Stimulated activated CD8-positive, alpha-beta memory T cell treated with anti-CD3 and anti-CD28 coated beads, Interleukin-7, amount 100 ng/mL, for 4 hours (primary cell): ENCODE results near the gene ARAF.
A peak's percentile ranks its signal among the peaks of the same experiment; 100 is the strongest.
"Not testable (repeated sequence)": the region's sequence is repeated elsewhere in the genome, so short reads cannot be mapped to it uniquely, and the experiment has no call there.

ENCODE experiments used
- DNase-seq, 2 donors: peaks; one replicate each; pipeline ENCODE4 v3.0.0-alpha.2; 2020; ENCODE audit warnings: low read depth in 2 of 2

ARAF gene

DNA sequence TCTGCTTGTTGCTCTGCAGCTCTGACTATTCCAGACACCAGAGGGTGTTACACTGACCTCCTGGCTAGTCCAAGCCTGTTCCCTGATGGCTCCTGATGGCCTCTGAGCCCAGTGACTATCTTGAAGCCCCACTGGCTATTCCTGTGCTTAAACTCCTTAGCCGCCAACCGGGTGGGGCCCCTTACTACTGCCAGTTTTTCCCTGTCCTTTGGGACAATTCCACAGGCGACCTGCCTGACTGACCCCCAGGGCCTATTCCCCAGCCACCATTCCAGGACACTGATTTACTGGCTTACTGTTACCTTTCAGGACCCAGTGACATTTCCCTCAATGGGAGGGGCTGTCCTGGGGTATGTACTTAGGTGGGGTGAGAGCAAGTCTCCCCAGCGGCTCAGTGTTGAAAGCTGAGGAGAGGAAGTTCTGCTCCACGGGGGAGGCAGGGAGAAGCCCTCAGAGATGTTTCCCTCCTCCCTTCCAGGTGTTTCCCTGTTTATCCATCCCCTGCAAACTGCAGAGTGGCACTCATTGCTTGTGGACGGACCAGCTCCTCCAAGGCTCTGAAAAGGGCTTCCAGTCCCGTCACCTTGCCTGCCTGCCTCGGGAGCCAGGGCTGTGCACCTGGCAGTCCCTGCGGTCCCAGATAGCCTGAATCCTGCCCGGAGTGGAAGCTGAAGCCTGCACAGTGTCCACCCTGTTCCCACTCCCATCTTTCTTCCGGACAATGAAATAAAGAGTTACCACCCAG lies 25.2 kb downstream of the ARAF start:
- DNase-seq, result no peak

DNA sequence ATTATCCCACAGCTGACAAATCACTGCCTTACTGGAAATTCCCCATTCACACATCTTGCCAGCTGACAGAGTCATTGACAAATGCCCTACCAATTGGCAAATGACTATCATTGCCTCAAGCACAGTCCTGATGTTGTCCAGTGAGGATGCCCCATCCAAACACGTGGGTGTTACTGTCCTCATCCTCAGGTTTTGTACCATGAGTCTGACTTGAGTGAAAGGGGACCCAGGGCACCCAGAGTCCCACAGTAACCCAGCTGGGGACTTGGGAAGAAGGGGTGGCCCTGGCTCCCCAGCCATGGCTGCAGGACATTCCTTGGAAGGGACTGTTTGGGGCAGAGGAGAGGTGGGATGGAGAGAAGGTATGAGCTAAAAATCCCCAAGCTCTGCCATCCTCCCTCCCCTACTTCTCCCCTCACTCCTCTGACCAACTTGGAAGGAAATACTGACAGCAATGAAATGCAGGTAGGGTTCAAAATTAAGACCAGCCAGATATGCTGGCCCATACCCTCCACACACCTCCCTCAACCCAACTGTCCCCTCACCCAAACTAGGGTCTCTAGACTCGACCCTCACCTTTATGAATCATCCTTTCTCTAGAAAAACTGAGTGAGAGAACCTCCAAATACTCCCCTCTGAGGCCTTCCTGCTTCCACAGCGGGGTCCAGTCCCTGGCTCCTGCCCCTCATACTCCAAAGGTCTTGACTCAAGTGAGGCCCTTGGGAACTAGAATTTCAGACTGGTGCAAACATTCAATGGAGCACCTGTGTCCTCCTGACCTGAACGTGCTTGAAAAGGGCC lies 26.3 kb downstream of the ARAF start:
- DNase-seq, result no peak

DNA sequence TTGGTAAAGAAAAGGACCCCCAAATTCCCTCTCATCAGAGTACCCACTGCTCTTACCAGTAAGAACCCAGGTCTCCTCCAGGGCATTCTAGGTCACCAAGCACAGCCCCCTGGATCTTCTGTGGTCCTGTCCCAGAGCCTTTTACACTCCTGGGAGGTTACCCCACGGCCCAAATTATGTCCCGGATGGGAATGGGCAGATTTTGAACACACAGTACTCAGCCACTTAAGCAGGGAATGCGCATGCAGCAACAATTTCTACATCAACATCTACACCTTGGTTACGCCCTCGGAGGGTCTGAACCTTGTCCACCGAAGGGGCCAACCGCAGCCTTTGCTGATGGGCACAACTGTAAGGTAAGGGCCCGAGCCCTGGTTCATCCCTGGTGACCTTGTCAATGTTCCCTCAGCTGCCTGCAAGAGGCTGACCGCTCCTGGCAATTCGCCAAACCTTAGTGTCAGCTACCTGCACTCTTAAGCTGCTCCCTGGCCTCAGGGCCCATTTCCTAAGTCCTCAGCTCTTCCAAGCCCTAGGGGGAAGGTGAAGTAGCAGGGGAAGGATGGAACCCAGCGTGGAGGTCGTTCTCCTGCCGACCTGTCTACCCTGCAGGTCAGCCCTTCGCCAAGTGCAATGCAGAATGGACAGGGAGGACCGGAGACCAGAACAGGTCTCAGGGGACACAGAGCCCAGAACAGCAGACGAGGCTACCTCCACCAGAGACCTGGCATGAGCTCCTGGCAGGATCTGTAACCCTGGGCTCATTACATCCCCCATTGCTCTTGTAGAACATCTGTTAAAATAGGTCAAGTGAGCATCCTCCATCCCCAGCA lies 27.1 kb downstream of the ARAF start:
- no peak for DNase-seq

DNA sequence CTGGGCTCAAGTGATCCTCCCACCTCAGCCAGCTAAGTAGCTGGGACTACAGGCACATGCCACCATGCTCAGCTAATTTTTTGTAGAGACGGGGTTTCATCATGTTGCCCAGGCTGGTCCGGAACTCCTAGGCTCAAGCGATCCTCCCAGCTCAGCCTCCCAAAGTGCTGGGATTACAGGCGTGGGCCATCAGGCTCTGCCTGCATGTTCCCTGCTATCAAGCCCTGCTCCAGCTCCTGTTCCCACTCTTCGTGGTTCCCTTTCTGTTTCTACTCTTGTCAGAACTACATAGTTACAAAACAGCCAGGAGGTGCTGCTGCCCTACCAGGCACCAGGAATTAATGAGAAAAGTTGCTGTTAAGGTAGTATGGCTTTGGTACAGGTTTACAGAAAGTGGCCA lies 30.0 kb downstream of the ARAF start:
- DNase-seq, result no peak

DNA sequence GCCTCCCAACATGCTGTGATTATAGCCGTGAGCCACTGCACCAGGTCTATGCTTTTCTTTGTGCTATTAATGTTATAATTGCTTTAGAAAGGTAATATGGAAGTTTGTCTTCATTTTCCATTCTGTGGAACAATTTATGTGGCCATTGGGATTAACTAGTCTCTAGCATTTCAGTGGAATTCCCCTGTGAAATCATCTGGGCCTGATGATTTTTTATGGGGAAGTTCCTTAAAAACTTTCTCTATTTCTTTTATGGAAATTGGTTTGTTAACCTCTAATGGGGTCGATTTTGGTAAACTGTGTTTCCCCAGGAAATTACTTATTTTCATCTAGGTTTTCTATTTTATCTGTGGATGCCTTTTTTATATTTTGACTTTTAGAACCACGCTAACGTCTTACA lies 32.5 kb downstream of the ARAF start:
- no peak for DNase-seq

DNA sequence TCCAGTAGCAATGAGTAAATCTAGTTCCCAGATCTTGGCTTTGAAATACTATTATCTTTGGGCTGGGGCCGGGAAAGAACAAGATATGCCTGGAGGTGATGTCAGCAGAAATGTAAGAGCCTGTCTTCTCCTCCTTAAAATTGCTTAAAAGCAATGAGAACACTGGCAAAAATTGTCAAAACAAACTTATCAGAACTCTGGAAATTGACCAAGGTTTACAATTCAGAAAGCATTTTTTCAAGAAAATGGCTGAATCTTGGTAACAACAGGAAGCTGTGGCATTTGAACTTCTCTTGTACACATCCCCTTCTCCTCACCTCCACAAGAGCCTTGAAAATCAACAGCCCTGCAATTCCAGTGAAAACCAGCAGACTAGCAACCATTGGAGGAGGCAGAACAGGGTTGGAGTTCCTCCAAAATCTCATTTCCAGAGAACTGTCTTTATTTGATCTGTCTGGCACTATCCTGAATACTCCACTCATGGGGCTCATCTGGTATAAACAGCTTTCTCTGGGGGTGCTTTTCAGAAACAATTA lies 34.8 kb downstream of the ARAF start:
- no peak for DNase-seq

DNA sequence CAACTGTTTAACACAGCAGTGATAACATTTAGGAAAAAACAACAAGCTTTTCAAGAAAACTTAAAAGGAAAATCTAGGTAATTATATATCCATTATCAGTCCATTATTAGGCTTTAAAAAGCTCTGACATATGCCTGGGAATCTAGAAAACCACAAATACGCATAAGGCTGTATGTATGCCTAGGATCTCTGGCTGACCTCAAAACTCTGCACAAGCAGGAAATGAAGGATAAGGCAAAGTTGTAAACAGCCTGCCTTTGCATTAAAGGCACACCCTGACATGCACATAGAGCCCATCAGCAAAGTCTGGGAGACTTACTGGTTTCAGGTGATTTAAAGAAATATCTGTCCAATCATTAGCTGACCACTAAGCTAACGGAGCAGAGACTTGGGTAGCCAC lies 35.3 kb downstream of the ARAF start:
- no peak for DNase-seq

DNA sequence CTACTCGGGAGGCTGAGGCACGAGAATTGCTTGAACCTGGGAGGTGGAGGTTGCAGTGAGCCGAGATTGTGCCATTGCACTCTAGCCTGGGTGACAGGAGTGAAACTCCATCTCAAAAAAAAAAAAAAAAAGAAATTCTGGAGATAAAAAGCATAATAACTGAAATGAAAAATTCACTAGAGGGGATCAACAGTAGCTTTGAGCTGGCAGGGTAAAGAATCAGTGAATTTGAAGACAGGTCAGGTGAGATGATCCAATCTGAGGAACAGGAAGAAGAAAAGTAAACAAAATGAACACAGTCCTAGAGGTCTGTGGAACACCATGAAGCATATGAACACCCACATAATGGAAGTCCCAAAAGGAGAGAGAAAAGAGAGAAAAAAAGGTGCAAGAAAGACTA lies 36.2 kb downstream of the ARAF start:
- no peak for DNase-seq

DNA sequence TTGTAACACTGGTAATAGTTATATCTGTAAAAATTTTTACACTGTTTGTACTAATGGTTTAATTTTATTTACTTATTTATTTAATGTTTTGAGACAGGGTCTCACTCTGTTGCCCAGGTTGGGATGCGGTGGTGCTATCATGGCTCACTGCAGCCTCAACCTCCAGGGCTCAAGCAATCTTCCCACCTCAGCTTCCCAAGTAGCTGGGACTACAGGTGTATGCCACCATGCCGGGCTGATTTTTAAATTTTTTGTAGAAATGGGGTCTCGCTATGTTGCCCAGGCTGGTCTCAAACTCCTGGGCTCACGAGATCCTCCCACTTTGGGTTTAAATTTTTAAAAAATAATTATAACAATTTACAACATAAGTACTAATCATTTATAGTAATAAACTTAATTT lies 42.1 kb downstream of the ARAF start:
- not testable (repeated sequence) for DNase-seq

DNA sequence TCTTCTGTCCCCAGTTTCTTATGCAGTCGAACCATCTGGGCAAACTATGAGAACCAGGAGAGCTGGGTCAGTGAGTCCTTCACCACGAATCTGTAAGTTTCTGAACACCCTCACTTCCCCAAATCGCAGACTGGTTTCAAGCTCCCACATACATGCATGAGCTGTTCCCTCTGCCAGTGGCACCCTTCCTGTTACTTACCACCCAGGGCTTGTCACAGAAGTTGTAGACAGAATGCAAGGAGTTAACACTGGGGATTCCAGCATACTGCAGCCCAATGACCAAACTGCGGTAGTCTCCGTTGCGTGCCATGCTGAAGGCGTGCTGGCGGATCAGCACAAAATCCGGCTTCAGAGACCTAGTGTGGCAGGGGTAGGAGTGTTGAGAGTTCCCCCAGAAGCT lies 44.0 kb downstream of the ARAF start:
- DNase-seq, result no peak

DNA sequence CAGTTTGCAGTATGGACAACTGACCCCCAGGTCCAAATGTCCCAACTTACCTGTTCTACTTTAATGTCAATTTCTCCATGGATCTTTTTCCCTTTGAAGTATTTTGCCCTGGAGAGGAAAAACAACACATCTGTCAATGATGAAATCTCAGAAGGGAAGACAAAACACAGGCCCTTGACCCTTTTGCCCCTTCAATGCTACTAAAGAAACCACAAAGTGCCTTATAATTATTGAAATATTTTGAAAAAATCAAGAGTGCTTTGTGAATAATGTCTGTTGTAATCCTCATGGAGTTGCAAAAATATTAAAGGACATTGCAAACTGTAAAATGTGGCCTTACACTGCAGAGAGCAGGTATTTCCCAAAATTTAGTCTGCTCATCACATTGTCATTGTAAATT lies 46.1 kb downstream of the ARAF start:
- no peak for DNase-seq

DNA sequence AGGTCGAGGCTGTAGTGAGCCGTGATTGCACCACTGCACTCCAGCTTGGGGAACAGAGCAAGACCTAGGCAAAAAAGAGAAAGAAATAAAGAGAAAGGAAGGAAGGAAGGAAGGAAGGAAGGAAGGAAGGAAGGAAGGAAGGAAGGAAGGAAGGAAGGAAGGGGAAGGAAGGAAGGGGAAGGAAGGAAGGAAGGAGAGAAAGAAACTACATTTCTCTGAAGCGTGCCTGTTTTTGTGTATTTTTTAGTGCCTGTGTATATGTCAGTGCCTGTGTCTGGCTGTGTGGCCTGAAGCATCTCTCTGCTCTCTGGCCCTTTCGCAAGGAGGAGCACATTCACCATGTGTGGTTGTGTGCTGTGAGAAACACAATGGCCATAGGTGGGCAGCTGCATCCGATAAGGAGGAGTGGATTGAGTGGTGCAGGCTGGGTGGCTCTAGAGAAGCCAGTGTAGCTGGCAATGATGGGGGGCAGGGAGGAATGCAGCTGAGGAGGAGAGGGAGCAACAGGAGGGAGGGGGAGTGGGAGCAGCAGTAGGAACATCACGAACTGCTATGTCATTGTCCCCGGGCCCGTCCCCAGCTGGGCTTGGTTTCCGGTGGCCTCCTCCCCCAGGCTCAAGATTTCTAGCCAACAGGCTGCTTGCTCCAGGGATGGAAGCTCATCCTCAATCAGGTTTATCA lies 47.3 kb downstream of the ARAF start:
- DNase-seq, result no peak

DNA sequence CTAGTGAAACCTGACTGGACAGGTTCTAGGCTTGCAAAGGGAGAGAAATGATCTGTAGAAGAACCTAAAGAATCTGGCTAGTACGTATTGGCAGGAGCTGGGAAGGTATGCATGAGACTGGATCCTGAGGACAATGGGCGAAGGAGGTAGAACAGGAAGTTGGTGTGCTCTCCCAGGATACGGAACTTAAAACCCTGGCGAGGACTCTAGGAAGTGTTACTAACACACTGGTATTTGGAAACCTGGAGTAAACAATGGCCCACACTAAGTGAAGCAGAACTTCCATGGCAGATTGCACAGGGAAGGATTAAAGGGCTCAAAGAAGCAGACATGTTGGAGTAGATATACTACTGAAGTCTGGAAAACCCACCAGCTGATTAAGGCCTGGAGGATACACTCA lies 49.5 kb downstream of the ARAF start:
- DNase-seq, result no peak

DNA sequence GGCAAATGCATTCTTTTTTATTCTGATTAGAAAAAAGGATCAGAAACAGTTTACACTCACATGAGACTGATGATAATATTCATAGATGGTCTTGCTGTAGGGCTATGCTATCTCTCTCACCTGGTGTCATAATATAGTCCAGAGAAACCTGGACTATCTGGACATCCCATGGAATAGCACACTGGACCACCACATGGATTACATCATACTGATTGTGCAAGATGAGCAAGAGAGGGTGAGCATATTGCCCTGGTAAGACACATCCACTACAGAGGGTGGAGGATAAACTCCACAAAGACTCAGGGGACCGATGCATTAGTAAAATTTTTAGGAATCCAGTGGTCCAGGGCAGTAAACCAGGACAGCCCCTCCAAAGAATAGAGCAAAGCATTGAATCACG lies 50.5 kb downstream of the ARAF start:
- no peak for DNase-seq

DNA sequence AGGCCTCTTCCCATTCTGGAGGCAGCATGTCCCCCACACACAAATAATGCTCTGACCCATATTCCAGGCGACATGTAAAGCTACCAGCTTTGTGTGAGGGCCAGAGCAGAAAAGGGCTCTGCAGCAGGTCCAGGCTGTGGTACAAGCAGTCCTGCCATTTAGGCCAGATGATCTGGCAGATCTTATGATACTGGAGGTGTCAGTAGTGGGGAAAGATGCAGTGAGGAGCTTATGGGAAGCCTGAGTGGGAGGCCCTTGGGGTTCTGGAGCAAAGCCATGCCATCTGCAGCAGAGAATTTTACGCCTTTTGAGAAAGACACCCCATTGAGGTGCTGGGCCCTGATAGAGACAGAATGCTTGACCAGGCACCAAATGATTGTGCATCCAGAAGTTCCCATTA lies 50.9 kb downstream of the ARAF start:
- DNase-seq, result no peak

DNA sequence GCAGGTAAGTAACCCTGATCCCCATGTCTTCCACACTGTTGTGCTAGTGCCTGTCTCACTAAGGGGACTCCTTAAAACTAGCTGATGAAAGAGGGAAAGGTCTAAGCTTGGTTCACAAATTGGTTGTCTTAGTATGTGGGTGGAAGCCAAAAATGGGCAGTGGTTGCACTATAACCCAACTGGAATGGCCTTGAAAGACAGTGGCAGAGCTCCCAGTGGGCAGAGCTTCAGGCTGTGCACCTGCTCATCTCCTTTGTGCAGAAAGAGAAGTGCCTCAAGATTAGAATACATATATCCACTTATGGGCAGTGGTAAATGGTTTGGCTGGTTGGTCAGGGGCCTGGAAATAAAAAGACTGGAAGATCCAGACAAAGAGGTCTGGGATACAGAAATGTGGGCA lies 51.4 kb downstream of the ARAF start:
- DNase-seq, result no peak

DNA sequence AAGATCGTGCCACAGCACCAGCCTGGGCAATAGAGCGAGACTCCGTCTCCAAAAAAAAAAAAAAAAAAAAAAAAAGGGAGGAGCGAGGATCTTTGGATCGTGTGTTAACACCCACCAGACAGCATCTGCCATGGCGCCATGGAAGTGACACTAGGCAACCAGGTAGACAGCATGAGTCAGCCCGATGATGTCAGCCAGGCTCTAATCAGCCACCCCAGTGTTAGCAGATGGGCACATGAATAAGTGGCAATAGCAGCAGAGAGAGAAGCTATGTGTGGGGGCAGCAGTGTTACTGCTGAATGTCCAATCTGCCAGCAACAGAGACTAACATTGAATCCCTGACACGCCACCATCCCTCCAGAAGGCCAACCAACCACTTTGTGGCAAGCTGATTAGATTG lies 52.1 kb downstream of the ARAF start:
- no peak for DNase-seq

DNA sequence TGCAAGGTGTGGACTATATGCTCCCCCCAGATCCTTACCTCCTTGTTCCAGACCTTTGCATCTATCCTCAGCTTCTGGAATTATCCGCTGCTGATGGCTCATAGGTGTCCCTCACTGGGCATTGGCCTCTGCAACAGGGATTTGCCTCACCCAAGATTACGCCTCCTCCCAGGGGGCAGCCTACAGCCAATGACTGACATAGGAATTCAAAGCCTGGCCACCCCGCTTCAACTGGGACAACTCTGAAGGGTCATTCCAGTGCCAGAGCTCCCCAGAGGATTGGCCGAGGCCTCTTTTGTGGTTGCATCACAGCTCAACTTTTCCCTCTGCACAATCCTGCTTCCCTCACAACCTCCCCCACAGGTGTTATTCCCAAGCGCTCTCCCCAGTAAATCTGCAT lies 53.6 kb downstream of the ARAF start:
- no peak for DNase-seq

DNA sequence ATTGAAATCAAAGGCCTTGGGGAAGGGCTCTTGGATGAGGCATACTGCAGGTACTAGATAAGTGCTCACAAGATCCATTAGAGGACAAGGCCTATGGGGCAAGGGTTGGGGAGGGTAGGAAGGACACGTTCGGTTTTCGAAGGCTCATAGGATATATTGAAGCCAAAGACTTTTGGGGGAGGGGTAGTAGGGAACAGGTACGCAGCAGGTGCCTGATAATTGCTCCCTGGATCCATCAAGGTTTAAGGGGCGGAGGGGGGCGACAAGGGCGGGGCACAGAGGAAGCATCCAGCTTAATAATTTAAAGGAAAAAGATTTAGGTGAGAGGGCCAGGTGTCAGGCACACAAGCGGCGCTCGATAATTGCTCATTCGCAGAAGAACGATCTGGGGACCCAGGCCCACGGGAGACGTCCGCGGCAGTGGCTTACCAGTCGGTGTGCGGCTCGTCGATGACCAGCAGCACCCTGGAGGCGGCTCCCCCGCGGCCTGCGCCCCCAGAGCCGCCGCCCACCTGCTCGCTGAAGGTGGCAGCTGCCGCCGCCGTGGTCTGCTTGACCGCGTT lies 58.0 kb downstream of the ARAF start:
- DNase-seq, result no peak

DNA sequence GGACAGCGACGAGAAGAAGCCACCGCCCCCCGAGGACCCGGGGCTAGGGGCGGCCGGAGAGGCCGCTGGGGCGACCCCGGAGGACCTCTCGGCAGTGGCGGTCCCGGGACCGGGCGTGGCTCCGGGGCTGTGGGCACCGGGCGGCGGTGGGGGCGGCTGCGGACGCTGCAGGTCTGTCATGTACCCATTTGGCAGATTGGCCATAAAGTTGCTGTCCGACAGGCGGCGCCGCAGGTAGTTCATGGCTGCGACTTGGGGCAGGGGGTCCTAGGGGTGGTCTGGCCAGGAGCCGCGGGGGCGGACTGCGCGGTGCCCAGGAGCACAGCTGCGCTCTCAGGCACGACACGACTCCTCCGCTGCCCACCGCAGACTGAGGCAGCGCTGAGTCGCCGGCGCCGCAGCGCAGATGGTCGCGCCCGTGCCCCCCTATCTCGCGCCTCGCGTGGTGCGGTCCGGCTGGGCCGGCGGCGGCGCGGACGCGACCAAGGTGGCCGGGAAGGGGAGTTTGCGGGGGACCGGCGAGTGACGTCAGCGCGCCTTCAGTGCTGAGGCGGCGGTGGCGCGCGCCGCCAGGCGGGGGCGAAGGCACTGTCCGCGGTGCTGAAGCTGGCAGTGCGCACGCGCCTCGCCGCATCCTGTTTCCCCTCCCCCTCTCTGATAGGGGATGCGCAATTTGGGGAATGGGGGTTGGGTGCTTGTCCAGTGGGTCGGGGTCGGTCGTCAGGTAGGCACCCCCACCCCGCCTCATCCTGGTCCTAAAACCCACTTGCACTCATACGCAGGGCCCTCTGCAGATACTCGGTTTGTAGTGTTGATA lies 58.7 kb downstream of the ARAF start, which contains the start of gene SYN1:
SYN1 (minus strand) TSS at position 372 of the 817 bp plus-strand sequence; CDS start at position 243, 129 bp downstream.
- peak; percentile 51 to 75 for DNase-seq
